Fibroblast of mammary gland (primary cell): ENCODE data around the gene CDCA4.

Experiments used
- DNase-seq: peaks from one replicate; pipeline ENCODE4 v3.0.0-alpha.2; 2010; ENCODE audit warnings: low read depth
- H3K4me3 ChIP-seq: 2 replicates; pipeline ENCODE4 v1.5.1; 2011; ENCODE audit warnings: low read depth, mild to moderate bottlenecking, low read length, moderate library complexity; ENCODE audit not compliant: control insufficient read depth
- TF ChIP-seq, protein P1 (sequence below): conservative IDR thresholded peaks from 2 replicates; pipeline ENCODE4 v1.5.1; 2011; ENCODE audit warnings: low read depth, low read length, inconsistent platforms; ENCODE audit not compliant: control insufficient read depth, insufficient read depth

CDCA4 gene

GRCh38 chr14:105055736-105056302 lies 34.9 kb upstream of the CDCA4 start:
- TF ChIP-seq, protein P1, sequence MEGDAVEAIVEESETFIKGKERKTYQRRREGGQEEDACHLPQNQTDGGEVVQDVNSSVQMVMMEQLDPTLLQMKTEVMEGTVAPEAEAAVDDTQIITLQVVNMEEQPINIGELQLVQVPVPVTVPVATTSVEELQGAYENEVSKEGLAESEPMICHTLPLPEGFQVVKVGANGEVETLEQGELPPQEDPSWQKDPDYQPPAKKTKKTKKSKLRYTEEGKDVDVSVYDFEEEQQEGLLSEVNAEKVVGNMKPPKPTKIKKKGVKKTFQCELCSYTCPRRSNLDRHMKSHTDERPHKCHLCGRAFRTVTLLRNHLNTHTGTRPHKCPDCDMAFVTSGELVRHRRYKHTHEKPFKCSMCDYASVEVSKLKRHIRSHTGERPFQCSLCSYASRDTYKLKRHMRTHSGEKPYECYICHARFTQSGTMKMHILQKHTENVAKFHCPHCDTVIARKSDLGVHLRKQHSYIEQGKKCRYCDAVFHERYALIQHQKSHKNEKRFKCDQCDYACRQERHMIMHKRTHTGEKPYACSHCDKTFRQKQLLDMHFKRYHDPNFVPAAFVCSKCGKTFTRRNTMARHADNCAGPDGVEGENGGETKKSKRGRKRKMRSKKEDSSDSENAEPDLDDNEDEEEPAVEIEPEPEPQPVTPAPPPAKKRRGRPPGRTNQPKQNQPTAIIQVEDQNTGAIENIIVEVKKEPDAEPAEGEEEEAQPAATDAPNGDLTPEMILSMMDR: no peak
- no peak for DNase-seq
- no peak overlapping the region for H3K4me3 ChIP-seq

GRCh38 chr14:105055334-105055733 lies 34.5 kb upstream of the CDCA4 start:
- no peak for DNase-seq
- TF ChIP-seq, protein P1: no peak
- no peak overlapping the region for H3K4me3 ChIP-seq

GRCh38 chr14:105053996-105054395 lies 33.1 kb upstream of the CDCA4 start:
- TF ChIP-seq, protein P1: no peak
- no peak overlapping the region for H3K4me3 ChIP-seq
- no peak for DNase-seq

DNA sequence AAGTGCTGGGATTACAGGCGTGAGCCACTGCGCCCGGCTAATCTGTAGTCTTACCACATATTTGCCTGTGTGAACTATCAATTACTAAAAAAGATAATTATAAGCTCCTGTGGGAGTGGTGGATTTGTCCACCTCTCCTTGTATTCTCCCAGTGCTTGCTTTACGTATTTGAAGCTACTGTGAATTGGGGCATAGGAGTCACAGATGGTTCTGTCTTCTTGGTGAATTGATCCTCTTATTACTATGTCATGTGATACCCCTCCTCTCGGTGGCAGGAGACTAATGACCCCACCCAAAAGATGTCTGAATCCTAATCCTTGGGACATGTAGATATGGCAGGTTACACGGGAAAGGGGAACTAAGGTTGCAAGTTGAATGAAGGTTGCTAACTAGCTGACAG lies 32.5 kb upstream of the CDCA4 start:
- DNase-seq: no peak
- TF ChIP-seq, protein P1: no peak
- H3K4me3 ChIP-seq: no peak overlapping the region

DNA sequence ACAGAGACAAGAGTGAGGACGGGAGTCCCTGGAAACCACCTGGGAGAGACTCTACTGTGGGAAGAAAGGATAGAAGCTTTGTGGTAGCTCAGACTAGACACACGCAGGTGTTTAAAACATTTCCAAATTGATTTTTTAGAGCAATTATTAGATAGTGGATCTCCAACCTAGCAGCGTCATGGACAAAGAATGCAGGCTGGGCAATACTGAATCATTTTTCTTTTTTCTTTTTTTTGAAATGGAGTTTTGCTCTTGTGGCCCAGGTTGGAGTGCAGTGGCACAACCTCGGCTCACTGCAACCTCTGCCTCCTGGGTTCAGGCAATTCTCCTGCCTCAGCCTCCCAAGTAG lies 31.2 kb upstream of the CDCA4 start:
- TF ChIP-seq, protein P1: no peak
- DNase-seq: no peak
- H3K4me3 ChIP-seq: no peak overlapping the region

DNA sequence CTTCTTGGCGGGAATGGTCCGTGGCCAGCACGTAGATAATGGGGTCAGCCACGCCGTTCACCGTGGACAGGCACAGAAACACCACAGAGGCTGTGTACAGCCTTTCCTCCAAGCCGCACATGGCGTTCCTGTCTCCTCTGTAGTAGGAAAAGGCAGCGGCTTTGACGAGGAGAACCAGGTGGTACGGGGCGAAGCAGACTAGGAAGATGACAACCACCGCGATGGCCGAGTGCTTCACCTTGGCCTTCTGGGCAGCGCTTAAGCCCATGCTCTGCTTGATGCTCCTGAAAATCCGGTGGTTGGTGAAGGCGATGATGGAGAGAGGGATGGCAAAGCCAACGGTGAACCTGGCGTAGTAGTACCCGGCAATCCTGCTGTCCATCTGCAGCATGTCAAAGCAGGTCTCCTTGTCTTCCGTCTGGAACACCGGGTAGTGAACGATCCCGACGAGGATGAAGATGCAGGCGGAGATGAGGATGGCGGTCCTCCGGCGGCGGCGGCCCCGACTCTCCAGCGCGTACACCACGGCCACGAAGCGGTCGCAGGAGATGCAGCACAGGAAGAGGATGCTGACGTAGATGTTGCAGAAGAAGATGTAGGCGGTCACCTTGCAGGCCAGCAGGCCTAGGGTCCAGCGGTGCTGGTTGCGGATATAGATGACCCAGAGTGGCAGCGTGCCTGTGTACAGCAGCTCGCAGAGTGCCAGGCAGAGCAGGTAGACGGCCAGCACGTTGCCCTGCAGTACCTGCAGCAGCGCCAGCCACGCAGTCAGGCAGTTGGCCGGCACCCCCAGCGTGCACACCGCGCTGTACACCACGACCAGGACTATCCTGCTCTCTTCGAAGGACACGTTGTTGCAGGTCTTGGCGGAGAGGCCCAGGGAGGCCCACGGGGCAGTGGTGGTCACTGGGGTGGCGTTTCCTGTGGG lies 30.6 kb upstream of the CDCA4 start:
- no peak overlapping the region for H3K4me3 ChIP-seq
- DNase-seq: no peak
- TF ChIP-seq, protein P1: no peak
